Calu3 (cell line): ENCODE measurements around the gene C8G. TPM values are rescaled to one million over a fixed set of nuclear protein-coding genes. Genes with fewer than 3 reads are reported as not detected.

Experiments
- BruUV-seq: library from RNA; stranded (reverse); fragments of 400-500 nt; replicated peaks from 2 replicates; lab custom pipeline; 2021; lab: Mats Ljungman, UMichigan
- CTCF ChIA-PET: fragments of 300-600 bp; sonication (Branson Sonifier 250); formaldehyde crosslinking; loops from one replicate; lab custom pipeline; 2022; ENCODE audit warnings: antibody characterized with exemption; lab: Charles Lee
- DNase-seq: peaks from one replicate; pipeline ENCODE4 v3.0.0; 2022
- H3K27ac Mint-ChIP-seq: one replicate; pipeline ENCODE4 v1.8.0; 2022; ENCODE audit warnings: mixed read lengths; ENCODE audit not compliant: unreplicated experiment
- H3K27me3 Mint-ChIP-seq: one replicate; pipeline ENCODE4 v1.8.0; 2022; ENCODE audit warnings: mixed read lengths; ENCODE audit not compliant: unreplicated experiment
- H3K36me3 Mint-ChIP-seq: one replicate; pipeline ENCODE4 v1.8.0; 2022; ENCODE audit warnings: mild to moderate bottlenecking, moderate library complexity, mixed read lengths; ENCODE audit not compliant: insufficient read depth, unreplicated experiment
- H3K4me1 Mint-ChIP-seq: one replicate; pipeline ENCODE4 v1.8.0; 2022; ENCODE audit warnings: mild to moderate bottlenecking, low read depth, mixed read lengths; ENCODE audit not compliant: unreplicated experiment
- H3K4me3 Mint-ChIP-seq: one replicate; pipeline ENCODE4 v1.8.0; 2022; ENCODE audit warnings: mild to moderate bottlenecking, low read depth, moderate library complexity, mixed read lengths; ENCODE audit not compliant: unreplicated experiment
- H3K9me3 Mint-ChIP-seq: one replicate; pipeline ENCODE4 v1.8.0; 2022; ENCODE audit warnings: low read depth, mixed read lengths; ENCODE audit not compliant: unreplicated experiment
- CTCF ChIP-seq: fragments of 200-600 bp; IDR thresholded peaks from one replicate; pipeline ENCODE4 v1.8.0; 2022; ENCODE audit warnings: antibody characterized with exemption; ENCODE audit not compliant: unreplicated experiment
- intact Hi-C: fragments of 100-400 bp; cut with micrococcal nuclease; formaldehyde crosslinking; loops from one replicate; pipeline ENCODE4 v1.10.0; 2022; ENCODE audit not compliant: unreplicated experiment
- total RNA-seq: library from RNA; stranded (reverse); gene quantifications from 2 replicates; pipeline ENCODE4 v1.2.3, GENCODE V29; 2022

The C8G gene
- total RNA-seq, 1 experiment from 2014 or later, result 3.9 TPM

DNA sequence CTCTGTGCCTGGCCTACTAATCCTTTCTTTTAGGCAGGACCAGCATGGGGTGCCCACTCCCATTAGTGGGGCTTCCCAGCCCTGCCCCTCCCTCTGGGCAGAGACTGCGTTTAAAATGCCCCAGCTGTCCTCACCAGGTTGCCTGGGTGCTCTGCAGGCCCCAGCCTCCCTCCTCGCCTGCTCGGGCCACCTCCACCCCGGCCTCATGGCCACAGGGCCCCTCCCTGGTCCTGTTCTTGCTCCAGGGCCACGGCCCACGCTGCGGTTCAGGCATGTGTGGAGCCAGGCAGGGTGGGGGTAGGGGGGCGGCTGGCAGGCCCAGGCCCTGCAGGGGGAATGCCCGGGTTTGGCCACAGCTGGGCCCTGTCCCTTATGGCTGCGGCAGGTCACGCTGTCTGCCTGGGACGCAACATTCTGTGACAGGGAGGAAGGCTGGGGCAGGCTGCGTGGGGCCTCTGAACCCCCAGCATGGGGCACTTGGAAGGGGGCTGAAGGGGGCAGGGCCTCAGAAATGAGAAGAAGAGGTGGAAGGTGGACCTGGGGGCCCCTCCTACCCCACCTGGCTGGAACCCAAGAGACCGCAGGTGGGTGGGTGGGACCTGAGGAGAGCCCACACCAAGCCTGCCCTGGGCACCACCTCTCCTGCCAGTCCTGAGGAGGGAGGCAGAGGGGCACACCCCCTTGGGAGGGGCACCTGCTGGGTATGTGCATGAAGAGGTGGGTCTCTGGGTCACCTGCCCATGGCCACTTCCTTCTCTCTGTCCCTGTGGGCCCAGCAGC, 6.7 kb downstream of the C8G start, which contains the start of gene LCN12:
Gene LCN12 (plus strand): TSS at position 733 of the 780 bp plus-strand sequence. CDS start 55 bp downstream, outside the sequence.
- intact Hi-C loops, result no loop called here
- no peaks in the 10 kb centered on the region for H3K9me3 Mint-ChIP-seq
- CTCF ChIA-PET, result interaction anchor here (1.5 kb wide), 1 partner anchor 78 kb away, joined by 3 read pairs; no protein-coding TSS in a partner anchor
- no peak for DNase-seq
- H3K4me1 Mint-ChIP-seq, result no peaks in the 10 kb centered on the region
- no peaks in the 10 kb centered on the region for H3K27me3 Mint-ChIP-seq
- H3K27ac Mint-ChIP-seq, result no peak within 1 kb of the TSS
- BruUV-seq, result no TSS peak
- no peak for TF ChIP-seq CTCF
- H3K36me3 Mint-ChIP-seq, result peaks cover 19% of the 10 kb centered on the region
- H3K4me3 Mint-ChIP-seq, result no peak within 1 kb of the TSS

DNA sequence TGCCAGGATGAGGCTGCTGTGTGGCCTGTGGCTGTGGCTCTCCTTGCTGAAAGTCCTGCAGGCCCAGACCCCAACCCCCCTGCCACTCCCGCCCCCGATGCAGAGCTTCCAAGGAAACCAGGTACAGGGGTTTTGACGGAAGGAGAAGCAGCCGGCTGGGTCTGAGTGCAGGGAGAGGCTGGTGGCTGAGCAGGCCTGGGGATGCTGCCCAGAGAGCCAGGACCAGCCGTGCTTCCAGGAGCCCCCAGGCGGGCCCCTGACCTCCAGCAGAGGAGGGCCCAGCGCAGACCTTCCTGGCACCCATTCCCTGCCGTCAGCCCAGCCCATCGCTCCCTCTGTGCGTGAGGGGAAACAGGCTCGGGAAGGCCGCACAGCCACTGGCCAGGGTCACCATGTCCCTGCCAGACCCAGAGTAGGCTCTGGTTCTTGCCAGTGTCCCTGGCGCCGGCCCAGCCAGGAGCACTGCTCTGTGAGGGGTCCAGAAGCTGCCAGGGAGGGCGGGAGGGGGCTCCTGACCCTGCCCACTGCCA, 7.3 kb downstream of the C8G start:
- no peaks in the 10 kb centered on the region for H3K9me3 Mint-ChIP-seq
- H3K4me3 Mint-ChIP-seq, result no peak overlapping the region

GRCh38 chr9:136952876-136953770, 8.1 kb downstream of the C8G start:
- Mint-ChIP-seq H3K27ac (no peak overlapping the region), H3K27me3 (no peaks in the 10 kb centered on the region), H3K36me3 (peaks cover 14% of the 10 kb centered on the region), H3K4me3 (no peak overlapping the region), H3K9me3 (no peaks in the 10 kb centered on the region), H3K4me1 (no peaks in the 10 kb centered on the region)
- CTCF ChIA-PET, result interaction anchor here (0.7 kb wide), 1 partner anchor 134 kb away, joined by 5 read pairs; the partner anchor contains the start of gene MAN1B1
- BruUV-seq, result no TSS peak
- TF ChIP-seq CTCF, result no peak
- DNase-seq, result no peak
- intact Hi-C loops, result no loop called here

More for the DNA sequence above, 7.3 kb downstream of the C8G start:
- Mint-ChIP-seq H3K36me3 (peaks cover 14% of the 10 kb centered on the region), H3K27ac (no peak overlapping the region), H3K4me1 (no peaks in the 10 kb centered on the region), H3K27me3 (no peaks in the 10 kb centered on the region)
- TF ChIP-seq CTCF, result no peak
- BruUV-seq, result no TSS peak
- DNase-seq, result no peak
- intact Hi-C loops, result no loop called here
- CTCF ChIA-PET, result interaction anchor here (0.7 kb wide), 1 partner anchor 134 kb away, joined by 5 read pairs; the partner anchor contains the start of gene MAN1B1

GRCh38 chr9:136953771-136954269, 8.8 kb downstream of the C8G start:
- H3K36me3 Mint-ChIP-seq, result peaks cover 14% of the 10 kb centered on the region
- no TSS peak for BruUV-seq
- H3K9me3 Mint-ChIP-seq, result no peaks in the 10 kb centered on the region
- no peaks in the 10 kb centered on the region for H3K27me3 Mint-ChIP-seq
- no peak overlapping the region for H3K27ac Mint-ChIP-seq
- no peak for DNase-seq
- intact Hi-C loops, result no loop called here
- CTCF ChIA-PET, result no interaction called here
- no peak for TF ChIP-seq CTCF
- H3K4me1 Mint-ChIP-seq, result no peaks in the 10 kb centered on the region
- no peak overlapping the region for H3K4me3 Mint-ChIP-seq
